Lung (tissue), 12 donors: ENCODE results near the gene PPP1R14B. TPM values are rescaled to one million over a fixed set of nuclear protein-coding genes. Genes with fewer than 3 reads are reported as not detected.

Experiments
- ATAC-seq: fragments of 200-7000 bp; cut with Tn5 transposase; one replicate; pipeline ENCODE4 v1.9.1; 2020; ENCODE audit warnings: moderate number of reproducible peaks; ENCODE audit not compliant: insufficient read depth, low FRiP score
- DNase-seq, 3 donors: peaks; one replicate each; pipeline ENCODE4 v3.0.0-alpha.2; 2013 to 2017
- H3K27ac ChIP-seq, 2 donors: one replicate each; pipeline ENCODE4 v1.5.1; 2013; ENCODE audit warnings: mild to moderate bottlenecking in 2 of 2, moderate library complexity in 2 of 2, control low read depth in 1 of 2, inconsistent platforms in 1 of 2, low read depth in 1 of 2, low read length in 1 of 2
- H3K27me3 ChIP-seq, 3 donors: one replicate each; pipeline ENCODE4 v1.5.1; 2013; ENCODE audit warnings: low read length in 2 of 3; ENCODE audit not compliant: control insufficient read depth in 3 of 3, insufficient read depth in 3 of 3
- H3K36me3 ChIP-seq, 4 donors: one replicate each; pipeline ENCODE4 v1.5.1; 2013; ENCODE audit warnings: low read length in 4 of 4, mild to moderate bottlenecking in 1 of 4, moderate library complexity in 1 of 4; ENCODE audit not compliant: control insufficient read depth in 4 of 4, insufficient read depth in 4 of 4
- H3K4me1 ChIP-seq, 5 donors: one replicate each; pipeline ENCODE4 v1.5.1; 2013; ENCODE audit warnings: low read length in 5 of 5, mild to moderate bottlenecking in 2 of 5, moderate library complexity in 1 of 5; ENCODE audit not compliant: control insufficient read depth in 5 of 5, insufficient read depth in 5 of 5
- H3K4me3 ChIP-seq: one replicate; pipeline ENCODE4 v1.5.1; 2013; ENCODE audit warnings: mild to moderate bottlenecking, control low read depth, moderate library complexity
- H3K9ac ChIP-seq, 2 donors: one replicate each; pipeline ENCODE4 v1.5.1; 2013; ENCODE audit warnings: low read length in 2 of 2, control low read depth in 1 of 2; ENCODE audit not compliant: insufficient read depth in 1 of 2
- H3K9me3 ChIP-seq, 4 donors: one replicate each; pipeline ENCODE4 v1.5.1; 2013; ENCODE audit warnings: low read length in 3 of 4, mild to moderate bottlenecking in 1 of 4, moderate library complexity in 1 of 4; ENCODE audit not compliant: control insufficient read depth in 4 of 4, insufficient read depth in 3 of 4
- WGBS, 2 donors: extraction: QIAGEN DNeasy Blood & Tissue Kit; methylation state at CpG; one replicate each; pipeline ENCODE4 v1.1.7; 2013; 5-methylcytosine and 5-hydroxymethylcytosine counted together
- polyA plus RNA-seq, 2 donors: library from polyadenylated mRNA; stranded (reverse); fragments of 200-250 nt; gene quantifications; one replicate each; pipeline ENCODE4 v1.2.1, GENCODE V29; 2013
- total RNA-seq, 2 donors: library from RNA; depleted of rRNA in 1 of 2; stranded (reverse); fragments of >200 nt in 1 of 2; gene quantifications; one replicate each; pipeline ENCODE4 v1.2.1, GENCODE V29; 2014 to 2021
- TF ChIP-seq, protein P1 (sequence below): IDR thresholded peaks from 2 replicates; pipeline ENCODE4 v1.5.1; 2012; ENCODE audit warnings: mild to moderate bottlenecking; ENCODE audit errors: control extremely low read depth, extremely low read depth
- donor health status: control.
- donor health status: control.
- donor health status: Bipolar disorder and iron deficiency.
- donor health status: healthy.
- donor health status: DM: yes; HTN: yes; CAD: no.

PPP1R14B gene
- total and polyA plus RNA-seq, 4 donors: 28.2 to 241 (median 152) TPM

DNA sequence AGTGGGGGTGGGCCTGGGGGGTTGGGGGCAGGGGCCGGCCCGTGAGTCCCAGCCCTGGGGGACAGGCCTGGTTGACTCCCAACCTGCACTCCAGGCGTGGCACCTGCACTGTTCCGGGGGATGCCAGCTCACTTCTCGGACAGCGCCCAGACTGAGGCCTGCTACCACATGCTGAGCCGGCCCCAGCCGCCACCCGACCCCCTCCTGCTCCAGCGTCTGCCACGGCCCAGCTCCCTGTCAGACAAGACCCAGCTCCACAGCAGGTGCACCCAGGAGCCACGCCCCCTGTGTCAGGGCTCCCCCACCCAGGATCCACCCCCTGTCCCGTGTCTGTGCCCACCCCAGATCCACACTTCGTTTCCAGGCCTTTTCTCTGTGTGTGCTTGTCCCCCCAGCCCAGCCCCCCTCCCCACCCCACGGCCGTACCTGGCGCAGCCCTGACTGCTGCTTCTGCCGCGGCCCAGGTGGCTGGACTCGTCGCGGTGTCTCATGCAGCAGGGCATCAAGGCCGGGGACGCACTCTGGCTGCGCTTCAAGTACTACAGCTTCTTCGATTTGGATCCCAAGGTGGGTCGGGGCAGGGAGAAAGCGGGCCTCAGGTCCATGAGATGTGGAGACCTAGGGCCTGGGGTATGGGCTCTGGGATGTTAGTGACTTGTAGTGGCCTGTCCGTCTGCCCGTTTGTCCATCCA lies 35.4 kb downstream of the PPP1R14B start:
- no peaks in the 10 kb centered on the region for H3K27me3 ChIP-seq
- WGBS, 2 donors: 90 to 93% methylated on average over 30 of the region's 30 CpGs
- H3K9me3 ChIP-seq: peaks cover 0 to 2% (median 0%) of the 10 kb centered on the region in 4 donors
- no peak overlapping the region for H3K4me3 ChIP-seq
- no peak for ATAC-seq
- H3K36me3 ChIP-seq: peaks cover 0 to 25% (median 2%) of the 10 kb centered on the region in 4 donors
- peaks cover 0 to 22% (median 0%) of the 10 kb centered on the region in 5 donors for H3K4me1 ChIP-seq
- H3K9ac ChIP-seq: no peak overlapping the region
- no peak for DNase-seq
- TF ChIP-seq, protein P1, sequence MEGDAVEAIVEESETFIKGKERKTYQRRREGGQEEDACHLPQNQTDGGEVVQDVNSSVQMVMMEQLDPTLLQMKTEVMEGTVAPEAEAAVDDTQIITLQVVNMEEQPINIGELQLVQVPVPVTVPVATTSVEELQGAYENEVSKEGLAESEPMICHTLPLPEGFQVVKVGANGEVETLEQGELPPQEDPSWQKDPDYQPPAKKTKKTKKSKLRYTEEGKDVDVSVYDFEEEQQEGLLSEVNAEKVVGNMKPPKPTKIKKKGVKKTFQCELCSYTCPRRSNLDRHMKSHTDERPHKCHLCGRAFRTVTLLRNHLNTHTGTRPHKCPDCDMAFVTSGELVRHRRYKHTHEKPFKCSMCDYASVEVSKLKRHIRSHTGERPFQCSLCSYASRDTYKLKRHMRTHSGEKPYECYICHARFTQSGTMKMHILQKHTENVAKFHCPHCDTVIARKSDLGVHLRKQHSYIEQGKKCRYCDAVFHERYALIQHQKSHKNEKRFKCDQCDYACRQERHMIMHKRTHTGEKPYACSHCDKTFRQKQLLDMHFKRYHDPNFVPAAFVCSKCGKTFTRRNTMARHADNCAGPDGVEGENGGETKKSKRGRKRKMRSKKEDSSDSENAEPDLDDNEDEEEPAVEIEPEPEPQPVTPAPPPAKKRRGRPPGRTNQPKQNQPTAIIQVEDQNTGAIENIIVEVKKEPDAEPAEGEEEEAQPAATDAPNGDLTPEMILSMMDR: no peak
- no peak overlapping the region for H3K27ac ChIP-seq

DNA sequence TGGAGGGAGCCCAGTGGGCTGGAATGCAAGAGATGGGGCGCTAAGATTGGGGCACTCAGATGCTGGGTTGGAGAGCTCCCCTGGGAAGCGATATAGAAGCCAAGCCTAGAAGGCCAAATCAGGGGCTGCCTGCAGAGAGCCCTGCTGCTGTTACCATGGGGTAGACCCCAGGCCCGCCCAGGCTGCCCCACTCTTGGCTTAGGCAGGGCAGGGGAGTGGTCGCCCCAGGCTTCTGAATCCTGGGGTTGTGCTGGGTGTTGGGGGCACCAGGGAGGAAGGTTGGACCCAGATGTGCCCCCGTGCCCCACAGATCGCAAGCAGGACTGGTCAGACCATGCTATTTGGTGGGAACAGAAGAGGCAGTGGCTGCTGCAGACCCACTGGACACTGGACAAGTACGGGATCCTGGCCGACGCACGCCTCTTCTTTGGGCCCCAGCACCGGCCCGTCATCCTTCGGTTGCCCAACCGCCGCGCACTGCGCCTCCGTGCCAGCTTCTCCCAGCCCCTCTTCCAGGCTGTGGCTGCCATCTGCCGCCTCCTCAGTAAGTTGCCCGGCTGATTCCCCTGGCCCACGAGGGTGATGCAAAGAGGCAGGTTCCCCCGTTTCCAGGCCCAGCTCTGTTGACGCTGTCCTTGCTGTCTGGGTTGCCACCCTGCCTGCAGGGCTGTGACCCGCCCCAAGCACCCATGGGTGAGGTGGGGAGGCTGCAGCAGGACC lies 36.3 kb downstream of the PPP1R14B start:
- Histone ChIP-seq H3K36me3 (peaks cover 0 to 26% (median 2%) of the 10 kb centered on the region in 4 donors), H3K27ac (no peak overlapping the region), H3K9ac (no peak overlapping the region), H3K4me3 (peak overlapping the region; percentile 6), H3K27me3 (no peaks in the 10 kb centered on the region), H3K9me3 (peaks cover 0 to 2% (median 0%) of the 10 kb centered on the region in 4 donors), H3K4me1 (peaks cover 0 to 22% (median 0%) of the 10 kb centered on the region in 5 donors)
- ATAC-seq (no peak), DNase-seq (no peak)
- WGBS, 2 donors: 89 to 96% methylated on average over 24 of the region's 24 CpGs
- TF ChIP-seq, protein P1: no peak

DNA sequence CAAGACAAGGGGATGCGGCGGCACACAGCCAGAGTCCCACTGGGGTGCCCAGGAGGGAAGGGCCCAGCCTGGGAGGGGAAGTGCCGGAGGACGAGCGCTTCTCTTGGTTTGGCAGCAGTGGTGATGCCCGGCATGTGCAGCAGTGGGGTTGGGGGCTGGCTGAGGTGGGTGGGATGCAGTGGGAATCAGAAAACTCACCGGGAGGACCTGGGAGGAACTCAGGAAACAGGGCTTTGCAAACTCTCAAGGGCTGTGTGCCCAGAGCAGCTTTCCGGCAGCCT lies 37.2 kb downstream of the PPP1R14B start:
- Histone ChIP-seq H3K27ac (no peak overlapping the region), H3K27me3 (no peaks in the 10 kb centered on the region), H3K9me3 (peaks cover 0 to 2% (median 0%) of the 10 kb centered on the region in 4 donors), H3K9ac (peak overlapping the region in 1 of 2 donors; percentile 19), H3K4me1 (peaks cover 0 to 22% (median 0%) of the 10 kb centered on the region in 5 donors), H3K36me3 (peaks cover 0 to 26% (median 3%) of the 10 kb centered on the region in 4 donors), H3K4me3 (no peak overlapping the region)
- DNase-seq (no peak), ATAC-seq (no peak)
- TF ChIP-seq, protein P1: no peak
- 88% methylated on average over 8 of the region's 8 CpGs for WGBS, 2 donors
